HG03064 (cell line): ENCODE results near the gene OPRM1.
"Not testable (repeated sequence)": the region's sequence is repeated elsewhere in the genome, so short reads cannot be mapped to it uniquely, and the experiment has no call there.

Experiments used
- ATAC-seq: cut with Tn5 transposase; IDR thresholded peaks from one replicate; pipeline ENCODE4 v1.9.1; 2021; ENCODE audit warnings: low read depth; ENCODE audit not compliant: unreplicated experiment

OPRM1 gene

GRCh38 chr6:154201688-154202087, 162.6 kb downstream of the OPRM1 start:
- not testable (repeated sequence) for ATAC-seq

- ATAC-seq: no peak
These were observed 163.3 kb downstream of the OPRM1 start for GRCh38 chr6:154202339-154202738.

- ATAC-seq: no peak
These were observed 163.9 kb downstream of the OPRM1 start for GRCh38 chr6:154202958-154203357.

DNA sequence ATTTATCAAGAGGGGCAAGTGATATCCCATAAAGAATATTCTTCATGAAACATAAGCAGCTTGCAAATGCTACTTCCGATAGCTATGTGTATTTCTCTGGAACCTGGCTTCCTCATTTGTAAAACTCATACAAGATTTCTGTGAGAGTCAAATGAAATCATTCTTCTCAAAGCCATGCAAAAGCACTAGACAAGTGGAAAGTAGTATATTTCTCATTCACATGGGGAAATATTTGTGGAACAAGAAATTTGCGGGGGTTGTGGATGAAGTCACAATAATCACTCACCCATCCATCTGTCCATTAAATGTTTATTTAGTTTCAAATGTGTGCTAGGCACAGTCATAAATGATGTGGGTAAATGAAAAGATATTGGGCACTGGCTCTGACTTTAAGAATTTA, 167.1 kb downstream of the OPRM1 start:
- no peak for ATAC-seq

GRCh38 chr6:154206996-154207395, 168.0 kb downstream of the OPRM1 start:
- no peak for ATAC-seq

GRCh38 chr6:154209555-154209954, 170.5 kb downstream of the OPRM1 start:
- ATAC-seq: no peak

- no peak for ATAC-seq
These were observed 171.6 kb downstream of the OPRM1 start for GRCh38 chr6:154210678-154211077.

- no peak for ATAC-seq
These were observed 174.7 kb downstream of the OPRM1 start for GRCh38 chr6:154213782-154214181.

GRCh38 chr6:154218301-154218700, 179.3 kb downstream of the OPRM1 start:
- ATAC-seq: no peak

- ATAC-seq: no peak
These were observed 179.7 kb downstream of the OPRM1 start for GRCh38 chr6:154218787-154219186.

DNA sequence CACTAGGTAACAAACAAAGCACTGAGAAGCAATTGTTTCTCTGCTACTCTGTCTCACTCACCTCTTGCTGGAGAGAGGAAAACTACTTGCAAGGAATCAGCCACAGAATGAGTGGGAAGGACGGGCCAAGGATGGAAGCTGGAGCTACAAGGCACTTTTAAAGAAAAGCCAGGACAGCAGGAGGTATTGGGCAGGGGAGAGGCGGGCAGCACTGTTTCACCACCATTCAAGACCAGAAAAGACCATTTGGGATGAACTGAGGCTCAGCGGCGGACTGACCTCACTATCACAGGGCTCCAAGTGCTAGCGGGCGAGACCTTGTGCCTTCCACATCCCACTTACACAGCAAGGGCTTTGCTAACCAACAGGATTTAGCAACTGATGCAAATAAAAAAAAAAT, 180.2 kb downstream of the OPRM1 start:
- ATAC-seq: no peak

GRCh38 chr6:154222716-154223115, 183.7 kb downstream of the OPRM1 start:
- no peak for ATAC-seq

DNA sequence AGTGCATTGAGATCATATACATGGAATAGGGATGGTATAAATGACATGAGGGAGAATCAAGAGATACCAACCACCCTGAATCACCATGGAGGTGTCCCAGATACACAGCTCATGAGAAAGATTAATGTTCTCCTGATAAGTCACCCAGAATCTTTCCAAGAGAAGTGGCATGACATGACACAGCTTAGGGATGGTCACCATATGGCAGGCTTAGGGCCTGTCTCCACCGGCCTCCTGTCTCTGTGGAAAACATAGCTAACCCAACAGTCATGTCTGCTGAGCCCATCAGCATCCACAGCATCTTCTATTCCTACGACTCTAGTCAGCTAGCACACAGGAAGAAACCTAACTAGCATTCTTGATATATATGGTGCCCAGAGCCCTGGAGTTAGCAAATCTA, 184.3 kb downstream of the OPRM1 start:
- no peak for ATAC-seq

- ATAC-seq: no peak
These were observed 187.4 kb downstream of the OPRM1 start for GRCh38 chr6:154226461-154226860.

GRCh38 chr6:154227862-154228520, 189.0 kb downstream of the OPRM1 start:
- ATAC-seq: no peak

DNA sequence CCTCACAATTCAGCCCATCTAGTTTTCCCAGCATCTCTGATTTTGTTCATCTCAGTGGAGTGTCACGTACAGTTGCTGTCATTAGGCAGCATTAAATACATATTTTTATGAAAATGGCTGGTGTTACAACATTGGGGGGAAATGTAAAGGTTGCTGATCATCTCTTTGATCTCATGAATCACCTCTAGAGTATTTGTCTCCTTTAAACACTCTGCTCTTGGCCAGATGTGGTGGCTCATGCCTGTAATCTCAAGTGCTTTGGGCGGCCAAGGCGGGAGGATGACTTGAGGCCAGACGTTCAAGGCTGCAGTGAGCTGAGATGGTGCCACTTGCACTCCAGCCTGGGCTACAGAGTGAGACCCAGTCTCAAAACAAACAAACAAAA, 189.5 kb downstream of the OPRM1 start:
- no peak for ATAC-seq

DNA sequence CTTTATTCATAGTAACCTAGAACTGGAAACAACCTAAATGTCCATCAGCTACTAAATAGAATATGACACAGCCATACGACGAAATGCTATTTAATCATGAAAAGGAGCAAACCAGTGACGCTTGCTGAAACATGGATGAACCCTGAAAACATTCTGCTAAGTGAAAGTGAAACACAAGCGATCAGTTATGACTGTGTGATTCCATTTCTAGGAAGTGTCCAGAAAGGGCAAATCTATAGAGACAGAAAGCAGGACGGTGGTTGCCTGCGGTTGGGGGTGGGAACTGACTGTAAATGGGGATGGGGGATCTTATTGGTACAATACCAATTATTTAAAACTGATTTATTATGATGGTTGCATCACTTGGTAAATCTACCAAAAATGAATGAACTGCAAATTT, 190.7 kb downstream of the OPRM1 start:
- ATAC-seq: no peak

- ATAC-seq: no peak
These were observed 191.4 kb downstream of the OPRM1 start for GRCh38 chr6:154230393-154230792.

DNA sequence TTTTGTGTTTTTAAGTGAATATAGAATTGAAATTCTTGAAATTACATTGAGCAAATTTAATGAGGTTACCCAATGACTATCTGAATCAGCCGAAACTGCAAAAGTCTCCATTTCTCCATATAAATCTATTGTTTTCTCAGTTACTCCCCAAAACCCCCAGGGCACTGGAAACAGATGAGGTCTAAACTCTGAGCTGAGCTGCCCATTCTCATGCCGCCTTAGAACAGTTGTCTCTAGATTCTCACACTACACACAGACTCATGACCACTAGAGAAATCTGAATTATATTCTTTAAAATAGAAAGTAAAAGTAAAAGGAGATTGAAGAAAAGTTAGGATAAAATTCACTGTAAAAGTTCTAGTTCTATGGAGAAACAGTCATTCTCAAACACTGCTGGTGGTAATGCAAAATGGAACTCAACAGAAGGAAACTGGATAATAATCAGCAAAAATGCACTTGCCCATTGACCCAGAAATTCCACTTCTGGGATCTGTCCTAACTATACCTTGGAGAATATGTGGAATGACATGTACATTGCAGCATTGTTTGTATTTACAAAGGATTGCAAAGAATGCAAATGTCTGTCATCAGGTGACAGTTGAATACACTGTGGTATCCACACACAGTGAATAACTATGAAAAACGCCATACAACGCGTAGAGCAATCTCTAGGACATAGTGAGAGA, 192.0 kb downstream of the OPRM1 start:
- no peak for ATAC-seq

GRCh38 chr6:154232013-154232910, 193.2 kb downstream of the OPRM1 start:
- no peak for ATAC-seq

GRCh38 chr6:154233383-154233782, 194.3 kb downstream of the OPRM1 start:
- ATAC-seq: no peak
